Measurements from ENCODE around the gene SLC6A9. TPM values are rescaled to one million over a fixed set of nuclear protein-coding genes. Genes with fewer than 3 reads are reported as not detected.

SLC6A9 gene
- total RNA-seq, 1 donor from 2014 or later = 29.4 TPM

- Mint-ChIP-seq H3K27ac (no peak overlapping the region), H3K36me3 (ENCODE audit: insufficient read depth) (no peaks in the 10 kb centered on the region), H3K9me3 (ENCODE audit: low read depth) (no peaks in the 10 kb centered on the region), H3K4me3 (ENCODE audit: low read depth) (no peak overlapping the region), H3K4me1 (ENCODE audit: low read depth) (peaks cover 1% of the 10 kb centered on the region), H3K27me3 (peaks cover 25% of the 10 kb centered on the region)
- TF ChIP-seq CTCF (IDR thresholded peaks at IDR 0.05; ENCODE audit: unreplicated experiment) = no peak
- DNase-seq (ENCODE audit: low spot score, unreplicated experiment) = no peak
Measured at GRCh38 chr1:44059664-44060355, 28.5 kb upstream of the SLC6A9 start.

GRCh38 chr1:44059212-44059611 is 27.9 kb upstream of the SLC6A9 start:
- H3K4me1 Mint-ChIP-seq (ENCODE audit: low read depth) = peaks cover 1% of the 10 kb centered on the region
- peaks cover 25% of the 10 kb centered on the region for H3K27me3 Mint-ChIP-seq
- no peak overlapping the region for H3K27ac Mint-ChIP-seq
- no peaks in the 10 kb centered on the region for H3K9me3 Mint-ChIP-seq (ENCODE audit: low read depth)
- no peak for TF ChIP-seq CTCF (IDR thresholded peaks at IDR 0.05; ENCODE audit: unreplicated experiment)
- H3K4me3 Mint-ChIP-seq (ENCODE audit: low read depth) = no peak overlapping the region
- H3K36me3 Mint-ChIP-seq (ENCODE audit: insufficient read depth) = no peaks in the 10 kb centered on the region
- DNase-seq (ENCODE audit: low spot score, unreplicated experiment) = no peak

GRCh38 chr1:44057293-44057692 is 26.0 kb upstream of the SLC6A9 start:
- no peak for DNase-seq (ENCODE audit: low spot score, unreplicated experiment)
- TF ChIP-seq CTCF (IDR thresholded peaks at IDR 0.05; ENCODE audit: unreplicated experiment) = no peak
- H3K27me3 Mint-ChIP-seq = peaks cover 15% of the 10 kb centered on the region
- peaks cover 1% of the 10 kb centered on the region for H3K4me1 Mint-ChIP-seq (ENCODE audit: low read depth)
- no peaks in the 10 kb centered on the region for H3K9me3 Mint-ChIP-seq (ENCODE audit: low read depth)
- H3K27ac Mint-ChIP-seq = no peak overlapping the region
- no peak overlapping the region for H3K4me3 Mint-ChIP-seq (ENCODE audit: low read depth)
- no peaks in the 10 kb centered on the region for H3K36me3 Mint-ChIP-seq (ENCODE audit: insufficient read depth)

- H3K27ac Mint-ChIP-seq = no peak overlapping the region
- H3K36me3 Mint-ChIP-seq (ENCODE audit: insufficient read depth) = no peaks in the 10 kb centered on the region
- no peak overlapping the region for H3K4me3 Mint-ChIP-seq (ENCODE audit: low read depth)
- peaks cover under 1% of the 10 kb centered on the region for H3K4me1 Mint-ChIP-seq (ENCODE audit: low read depth)
- no peak for DNase-seq (ENCODE audit: low spot score, unreplicated experiment)
- no peak for TF ChIP-seq CTCF (IDR thresholded peaks at IDR 0.05; ENCODE audit: unreplicated experiment)
- no peaks in the 10 kb centered on the region for H3K9me3 Mint-ChIP-seq (ENCODE audit: low read depth)
- peaks cover 21% of the 10 kb centered on the region for H3K27me3 Mint-ChIP-seq
Measured at GRCh38 chr1:44053394-44053793, 22.1 kb upstream of the SLC6A9 start.

GRCh38 chr1:44050261-44050660 is 19.0 kb upstream of the SLC6A9 start:
- no peaks in the 10 kb centered on the region for H3K36me3 Mint-ChIP-seq (ENCODE audit: insufficient read depth)
- no peak for DNase-seq (ENCODE audit: low spot score, unreplicated experiment)
- H3K27ac Mint-ChIP-seq = no peak overlapping the region
- H3K4me3 Mint-ChIP-seq (ENCODE audit: low read depth) = no peak overlapping the region
- no peak for TF ChIP-seq CTCF (IDR thresholded peaks at IDR 0.05; ENCODE audit: unreplicated experiment)
- H3K9me3 Mint-ChIP-seq (ENCODE audit: low read depth) = no peaks in the 10 kb centered on the region
- H3K4me1 Mint-ChIP-seq (ENCODE audit: low read depth) = peaks cover 7% of the 10 kb centered on the region
- peaks cover 19% of the 10 kb centered on the region for H3K27me3 Mint-ChIP-seq
